OCI-LY7 (cell line): ENCODE data around the gene DDX52.

ENCODE experiments used
- CTCF ChIP-seq: fragments of 200-600 bp; sonication (generic); conservative IDR thresholded peaks from 2 replicates; pipeline ENCODE4 v1.5.1; 2014; ENCODE audit warnings: mild to moderate bottlenecking, antibody characterized with exemption, low read length, moderate library complexity, mixed read lengths
- EZH2phosphoT487 ChIP-seq: fragments of 200-600 bp; sonication (generic); IDR thresholded peaks from 2 replicates; pipeline ENCODE4 v1.6.1; 2018; ENCODE audit warnings: low read depth, borderline replicate concordance, mild to moderate bottlenecking, mixed run types, antibody characterized with exemption, low read length, moderate library complexity, mixed read lengths

- no peak for TF ChIP-seq CTCF
- TF ChIP-seq EZH2phosphoT487 = no peak
Observed at GRCh38 chr17:37683454-37683984, 40.3 kb upstream of the DDX52 start.
